Hematopoietic multipotent progenitor cell treated with erythropoietin and hydrocortisone succinate and interleukin-3 and kit ligand, for 17 days (in vitro differentiated cells): ENCODE measurements around the gene PID1.

Source experiments
- DNase-seq: peaks from one replicate; pipeline ENCODE4 v3.0.0-alpha.2; 2015; ENCODE audit warnings: low spot score

Gene PID1

DNA sequence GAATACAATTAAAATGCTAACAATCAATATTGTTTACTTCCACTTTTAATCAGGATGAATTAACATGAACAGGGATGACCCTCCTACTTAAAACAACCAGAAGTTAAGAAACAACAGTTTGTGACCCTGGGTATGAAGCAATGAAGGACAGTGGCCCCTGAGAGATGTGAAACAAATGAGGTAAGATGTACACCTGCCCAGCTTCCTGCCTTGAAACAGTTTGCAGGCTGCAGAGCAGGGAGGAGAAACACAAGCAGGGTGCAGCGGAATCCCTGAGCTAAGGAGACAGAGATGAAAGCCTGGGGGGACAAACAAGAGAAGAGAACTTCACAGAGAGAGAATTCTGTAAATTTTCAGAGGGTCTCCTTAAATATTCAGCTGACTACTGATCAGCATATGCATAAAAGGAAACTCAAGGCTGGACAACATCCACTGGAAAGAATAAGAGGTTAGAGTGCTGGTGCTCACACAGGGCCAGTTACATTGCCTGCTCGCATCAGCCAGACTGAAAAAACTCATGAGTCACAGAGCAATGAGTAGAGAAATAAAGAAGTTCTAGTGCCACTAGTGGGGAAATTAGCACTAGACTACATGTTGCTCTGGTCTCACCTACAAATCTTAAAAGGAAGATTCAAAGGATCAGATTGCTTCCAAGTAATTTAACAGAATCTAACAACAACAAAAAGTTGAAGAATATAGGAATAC is 106.4 kb downstream of the PID1 start:
- no peak for DNase-seq

- DNase-seq, result no peak
These were observed 107.2 kb downstream of the PID1 start for GRCh38 chr2:229163893-229164292.

DNA sequence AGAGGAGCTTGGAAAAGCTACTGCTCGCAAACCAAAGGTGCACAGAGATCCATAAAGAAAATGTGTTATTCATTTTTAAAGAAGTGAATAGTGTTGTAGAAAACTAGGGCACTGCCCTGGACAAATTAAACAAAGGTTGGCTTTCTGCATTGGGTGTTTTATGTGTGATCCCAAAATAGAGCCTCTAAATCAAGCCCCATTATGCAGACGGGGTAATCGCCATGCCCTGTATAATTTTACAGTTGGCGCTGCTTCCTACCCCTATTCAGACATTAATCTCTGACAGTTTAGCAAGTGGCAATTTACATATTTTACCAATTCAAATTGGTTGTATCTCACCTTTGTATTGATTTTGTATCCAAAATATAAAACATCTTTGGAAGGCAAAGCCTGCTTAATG is 109.1 kb downstream of the PID1 start:
- DNase-seq, result no peak

DNA sequence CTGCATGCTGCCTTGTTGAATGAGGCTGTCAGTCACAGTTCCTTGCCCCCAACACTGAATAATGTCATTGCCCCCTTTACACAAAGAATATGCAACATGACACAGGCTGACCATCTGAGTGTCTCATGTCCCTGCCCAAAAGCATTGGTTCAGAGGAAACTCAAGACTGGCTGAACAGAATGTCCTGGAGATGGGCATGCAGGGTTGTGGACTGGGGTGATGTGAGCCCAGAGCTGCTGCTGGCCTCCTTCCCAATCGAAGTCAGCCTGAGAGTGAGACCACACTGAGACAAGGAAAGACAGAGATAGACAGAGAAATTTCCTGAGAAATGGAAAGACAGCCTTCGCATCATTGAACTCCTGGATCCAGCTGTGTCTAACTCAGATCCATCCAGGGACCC is 110.1 kb downstream of the PID1 start:
- DNase-seq, result no peak

DNA sequence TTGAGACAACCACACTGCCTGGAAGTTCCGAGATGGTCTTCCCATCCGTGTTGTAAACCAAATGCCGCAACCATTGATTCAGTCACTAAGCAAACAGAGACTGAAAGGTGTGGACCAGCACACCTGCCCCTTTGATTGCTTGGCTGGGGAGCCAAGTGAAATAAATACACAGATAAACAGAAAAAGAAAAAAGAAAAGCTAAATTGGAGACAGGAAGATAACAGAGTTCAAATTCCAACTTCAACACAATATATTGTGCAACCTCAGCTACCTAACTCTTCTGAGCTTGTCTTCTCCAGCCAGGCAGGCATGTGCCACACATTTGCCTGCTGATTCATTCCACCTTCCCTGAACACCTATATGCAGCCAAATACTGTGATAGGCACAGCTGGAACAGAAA is 110.9 kb downstream of the PID1 start:
- no peak for DNase-seq

GRCh38 chr2:229159405-229159804 is 111.7 kb downstream of the PID1 start:
- no peak for DNase-seq

DNA sequence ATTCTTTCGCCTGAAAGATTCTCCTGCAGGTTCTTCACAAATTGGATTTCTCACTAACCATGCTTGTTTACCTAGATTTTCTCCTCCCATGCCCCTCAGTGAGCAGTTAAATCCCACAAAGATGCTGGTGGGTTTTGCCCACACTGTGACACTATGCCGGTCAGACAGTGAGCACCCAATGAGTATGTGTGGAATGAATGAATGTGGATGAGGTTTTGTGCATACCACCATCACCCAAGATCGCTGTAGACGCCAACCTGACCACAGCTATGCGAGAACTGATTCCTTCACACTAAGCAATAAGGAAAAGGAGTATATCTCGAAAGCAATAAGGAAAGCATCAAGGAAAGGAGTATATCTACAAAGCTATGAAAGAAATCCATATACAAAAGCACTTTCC is 116.7 kb downstream of the PID1 start:
- DNase-seq, result no peak

DNA sequence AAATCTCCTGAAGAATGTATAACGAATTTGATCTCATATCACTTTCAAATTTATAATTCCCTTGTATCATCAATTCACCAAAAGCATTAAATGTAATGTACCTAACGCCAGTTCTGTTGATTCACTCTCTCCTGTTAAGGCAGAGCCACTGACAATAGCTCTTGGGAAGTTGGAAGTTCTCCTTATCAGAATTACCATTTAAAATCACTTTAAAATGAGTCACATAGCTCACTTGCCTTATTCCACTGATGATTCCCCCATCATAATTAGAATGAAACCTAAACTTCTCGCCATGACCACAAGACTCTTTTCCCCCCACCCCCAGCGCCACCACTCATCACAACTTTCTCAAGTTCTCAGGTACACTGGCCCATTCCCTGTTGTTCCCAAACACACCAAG is 117.1 kb downstream of the PID1 start:
- no peak for DNase-seq

- no peak for DNase-seq
These were observed 117.8 kb downstream of the PID1 start for GRCh38 chr2:229153267-229153666.

GRCh38 chr2:229152674-229153073 is 118.4 kb downstream of the PID1 start:
- DNase-seq, result no peak

DNA sequence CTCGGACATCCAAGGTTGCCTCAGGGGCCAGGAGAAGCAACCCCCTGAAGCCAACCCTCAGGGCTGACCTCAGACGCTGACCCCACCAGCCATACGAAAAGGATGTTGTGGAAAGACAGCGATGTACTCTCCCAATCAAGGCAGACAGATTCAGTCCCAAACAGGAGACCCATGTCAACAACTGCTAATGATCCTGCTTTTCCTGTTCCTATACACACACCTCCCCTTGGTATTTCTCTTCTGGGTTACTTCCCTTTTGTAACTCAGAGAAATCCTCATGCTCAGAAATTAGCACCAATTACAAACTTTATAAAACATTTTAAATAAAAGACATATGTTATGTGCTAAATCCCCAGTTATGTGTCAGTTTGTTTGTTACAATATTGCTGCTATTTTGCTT is 120.8 kb downstream of the PID1 start:
- DNase-seq, result no peak

GRCh38 chr2:229141424-229142025 is 129.6 kb downstream of the PID1 start:
- no peak for DNase-seq

DNA sequence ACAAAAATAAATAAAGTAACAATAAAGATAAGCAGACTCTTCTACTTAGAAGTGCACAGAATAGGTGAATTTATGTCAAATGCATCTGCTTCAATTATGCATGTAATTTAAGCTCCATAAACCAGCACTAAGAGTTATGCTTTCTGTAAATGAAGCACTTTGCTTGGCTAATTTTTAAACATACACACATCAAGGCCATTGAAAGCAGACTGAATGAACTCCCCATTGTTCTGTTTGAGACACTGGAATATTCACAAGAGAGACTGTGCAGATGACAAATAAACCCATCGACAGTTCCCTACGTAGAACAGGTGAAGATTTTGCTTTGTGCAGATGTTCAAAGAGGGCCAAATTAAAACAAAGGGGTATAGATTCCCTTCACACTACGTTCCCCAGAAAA is 133.4 kb downstream of the PID1 start:
- DNase-seq, result no peak

- no peak for DNase-seq
These were observed 134.0 kb downstream of the PID1 start for GRCh38 chr2:229137066-229137465.

- DNase-seq, result no peak
These were observed 137.8 kb downstream of the PID1 start for GRCh38 chr2:229133155-229133772.

DNA sequence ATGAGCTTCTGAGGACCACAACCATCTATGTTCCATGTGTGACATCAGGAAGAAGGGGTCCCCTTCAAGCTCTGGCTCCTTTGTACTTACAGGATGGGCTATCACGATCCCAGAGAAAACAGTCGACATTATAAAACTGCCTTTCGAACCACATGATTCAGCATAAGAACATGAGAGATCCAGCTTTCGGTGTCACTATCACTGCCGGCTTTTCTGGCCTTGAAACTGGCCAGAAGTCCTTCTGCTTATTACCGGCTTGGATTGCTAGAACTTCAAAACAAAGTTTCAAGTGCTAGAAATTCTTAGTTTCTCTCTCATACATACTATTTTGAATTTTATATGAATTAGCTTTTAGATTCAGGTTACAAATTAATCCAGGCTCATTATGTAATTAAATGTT is 138.9 kb downstream of the PID1 start:
- DNase-seq, result no peak

DNA sequence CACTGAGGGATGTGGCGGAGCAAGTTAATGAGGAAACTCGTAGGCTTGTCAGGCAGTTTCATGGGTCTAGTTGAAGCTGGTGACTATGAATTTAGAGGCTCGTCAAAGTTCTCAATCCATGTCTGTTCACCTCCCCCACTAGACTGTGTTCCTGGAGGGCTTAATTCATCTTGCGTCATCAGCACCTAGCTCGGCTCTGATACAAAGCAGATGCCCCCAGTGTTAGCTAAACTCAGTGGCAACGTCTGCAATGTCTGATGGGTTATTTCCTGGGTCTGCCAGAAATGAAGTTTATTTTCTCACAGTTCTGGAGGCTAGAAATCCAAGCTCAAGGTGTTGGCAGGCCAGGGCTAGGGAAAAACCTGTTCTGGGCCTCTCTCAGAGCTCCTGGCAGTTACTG is 140.6 kb downstream of the PID1 start:
- DNase-seq, result no peak

GRCh38 chr2:229129738-229130371 is 141.2 kb downstream of the PID1 start:
- DNase-seq, result no peak

DNA sequence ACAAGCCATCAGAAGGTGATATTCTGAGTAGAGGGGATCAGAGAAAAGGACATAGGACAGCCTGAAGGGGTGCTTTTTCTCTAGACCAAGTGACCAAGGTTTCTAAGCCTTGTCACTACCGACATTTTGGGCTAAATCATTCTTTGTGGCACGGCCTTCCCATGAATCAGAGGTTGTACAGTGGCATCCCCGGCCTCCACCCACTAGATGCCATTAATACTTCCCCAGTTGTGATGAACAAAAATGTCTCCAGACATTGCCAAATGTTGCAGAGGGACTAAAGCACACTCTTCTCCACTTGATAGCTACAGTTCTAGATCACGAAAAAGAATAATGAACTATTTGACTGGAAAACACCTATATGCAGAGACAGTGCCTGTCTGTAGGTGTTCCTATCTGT is 143.6 kb downstream of the PID1 start:
- DNase-seq, result no peak

DNA sequence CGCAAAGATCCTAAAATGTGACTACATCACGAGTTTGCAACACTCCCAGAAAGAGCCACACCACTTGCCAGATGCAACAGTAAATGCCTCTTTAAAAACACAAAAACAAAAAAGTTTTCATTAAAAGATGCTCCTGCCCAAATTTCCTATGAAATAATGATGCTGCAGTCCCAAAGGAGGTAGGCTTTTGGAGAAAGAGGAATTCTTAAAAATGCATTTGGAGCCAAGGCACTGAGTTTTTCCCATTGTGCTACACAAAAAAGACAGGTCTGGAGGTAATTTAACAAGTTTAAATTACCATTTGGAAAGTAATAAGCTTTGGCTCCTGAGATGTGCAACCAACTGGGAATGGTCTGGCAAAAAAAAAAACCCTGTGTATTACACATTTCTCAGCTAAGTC is 145.0 kb downstream of the PID1 start:
- DNase-seq, result no peak

- DNase-seq, result no peak
These were observed 147.0 kb downstream of the PID1 start for GRCh38 chr2:229124136-229124535.

GRCh38 chr2:229118927-229119326 is 152.2 kb downstream of the PID1 start:
- no peak for DNase-seq

DNA sequence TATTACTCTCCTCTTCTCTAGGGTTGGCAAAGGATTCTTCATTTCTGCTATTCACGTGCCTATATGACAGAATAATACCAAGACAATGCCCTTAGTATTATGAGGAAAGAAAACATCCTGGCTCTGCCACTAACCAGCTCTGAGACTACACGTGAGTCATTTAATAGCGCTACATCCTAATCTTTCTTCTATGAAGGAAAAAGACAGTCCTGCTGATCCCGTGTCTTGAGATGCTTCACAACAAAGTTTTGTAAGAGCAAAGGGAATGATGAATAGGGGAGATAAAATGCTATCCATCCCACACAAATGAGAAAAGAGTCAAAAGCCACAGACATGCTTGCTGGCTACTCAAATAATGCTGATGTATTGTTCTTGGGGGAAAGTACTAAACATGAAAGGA is 152.8 kb downstream of the PID1 start:
- DNase-seq, result no peak
